Measurements from ENCODE around the gene HSD17B12.

DNA sequence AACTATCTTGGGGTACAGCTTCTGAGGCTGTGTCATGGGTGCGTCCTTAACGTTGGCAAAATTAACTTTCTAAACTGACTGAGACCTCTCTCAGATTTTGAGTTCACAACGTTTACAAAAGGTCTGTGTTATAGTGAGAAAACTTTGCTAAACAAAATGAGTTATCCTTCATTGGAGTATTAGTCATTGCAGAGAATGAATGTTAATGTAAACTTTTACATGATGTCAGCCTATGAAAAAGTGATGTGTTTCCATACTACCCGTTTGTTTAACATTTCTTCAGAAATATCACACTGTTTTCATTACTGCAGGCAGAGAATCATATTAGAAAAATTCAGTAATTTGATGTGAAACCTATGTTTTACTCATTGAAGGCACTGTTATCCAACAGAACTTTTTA is 32.1 kb downstream of the HSD17B12 start:
- TF ChIP-seq, protein P1, sequence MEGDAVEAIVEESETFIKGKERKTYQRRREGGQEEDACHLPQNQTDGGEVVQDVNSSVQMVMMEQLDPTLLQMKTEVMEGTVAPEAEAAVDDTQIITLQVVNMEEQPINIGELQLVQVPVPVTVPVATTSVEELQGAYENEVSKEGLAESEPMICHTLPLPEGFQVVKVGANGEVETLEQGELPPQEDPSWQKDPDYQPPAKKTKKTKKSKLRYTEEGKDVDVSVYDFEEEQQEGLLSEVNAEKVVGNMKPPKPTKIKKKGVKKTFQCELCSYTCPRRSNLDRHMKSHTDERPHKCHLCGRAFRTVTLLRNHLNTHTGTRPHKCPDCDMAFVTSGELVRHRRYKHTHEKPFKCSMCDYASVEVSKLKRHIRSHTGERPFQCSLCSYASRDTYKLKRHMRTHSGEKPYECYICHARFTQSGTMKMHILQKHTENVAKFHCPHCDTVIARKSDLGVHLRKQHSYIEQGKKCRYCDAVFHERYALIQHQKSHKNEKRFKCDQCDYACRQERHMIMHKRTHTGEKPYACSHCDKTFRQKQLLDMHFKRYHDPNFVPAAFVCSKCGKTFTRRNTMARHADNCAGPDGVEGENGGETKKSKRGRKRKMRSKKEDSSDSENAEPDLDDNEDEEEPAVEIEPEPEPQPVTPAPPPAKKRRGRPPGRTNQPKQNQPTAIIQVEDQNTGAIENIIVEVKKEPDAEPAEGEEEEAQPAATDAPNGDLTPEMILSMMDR (IDR thresholded peaks at IDR 0.05), result no peak
- no peak for TF ChIP-seq EP300 (IDR thresholded peaks at IDR 0.05)
- no peak for TF ChIP-seq POLR2A (IDR thresholded peaks at IDR 0.05)

All from ovary (tissue), 3 donors.